HL-60 (cell line): Measurements from ENCODE around the gene NME7.

Experiments used
- DNase-seq, 2 experiments: peaks; one replicate each; pipeline ENCODE4 v3.0.0-alpha.2; 2010 to 2020; ENCODE audit warnings: low read depth in 1 of 2, low spot score in 1 of 2
- H3K27ac ChIP-seq: fragments of 250-450 bp; sonication (Bioruptor Pico); replicated peaks from 2 replicates; pipeline ENCODE4 v1.5.1; 2020; ENCODE audit warnings: mild to moderate bottlenecking, moderate library complexity
- H3K27me3 ChIP-seq: fragments of 250-450 bp; sonication (Bioruptor Pico); 2 replicates; pipeline ENCODE4 v1.5.1; 2021; ENCODE audit warnings: mild to moderate bottlenecking, moderate library complexity; ENCODE audit not compliant: insufficient read depth, poor library complexity, severe bottlenecking
- H3K4me3 ChIP-seq: replicated peaks from 2 replicates; pipeline ENCODE4 v1.5.1; 2011; ENCODE audit warnings: mild to moderate bottlenecking, control low read depth, low read length; ENCODE audit not compliant: insufficient read depth
- GABPA ChIP-seq: IDR thresholded peaks from 2 replicates; pipeline ENCODE4 v1.6.1; 2012; ENCODE audit warnings: low read depth
- POLR2AphosphoS5 ChIP-seq: IDR thresholded peaks from 2 replicates; pipeline ENCODE4 v1.6.1; 2012; ENCODE audit warnings: low read depth
- SPI1 ChIP-seq: IDR thresholded peaks from 2 replicates; pipeline ENCODE4 v1.6.1; 2012; ENCODE audit warnings: low read depth, mild to moderate bottlenecking, borderline replicate concordance
- TF ChIP-seq, protein P1 (sequence below): IDR thresholded peaks from one replicate; pipeline ENCODE4 v1.5.1; 2011; ENCODE audit warnings: low read length, control low read depth, inconsistent platforms; ENCODE audit not compliant: insufficient read depth
- TF ChIP-seq, protein P2 (sequence below): IDR thresholded peaks from 2 replicates; pipeline ENCODE4 v1.6.1; 2012; ENCODE audit warnings: low read depth; ENCODE audit not compliant: insufficient replicate concordance

The NME7 gene

GRCh38 chr1:169089776-169090175 is 277.8 kb downstream of the NME7 start:
- no peak for DNase-seq
- TF ChIP-seq POLR2AphosphoS5 (no peak), SPI1 (no peak), GABPA (no peak)
- TF ChIP-seq, protein P1, sequence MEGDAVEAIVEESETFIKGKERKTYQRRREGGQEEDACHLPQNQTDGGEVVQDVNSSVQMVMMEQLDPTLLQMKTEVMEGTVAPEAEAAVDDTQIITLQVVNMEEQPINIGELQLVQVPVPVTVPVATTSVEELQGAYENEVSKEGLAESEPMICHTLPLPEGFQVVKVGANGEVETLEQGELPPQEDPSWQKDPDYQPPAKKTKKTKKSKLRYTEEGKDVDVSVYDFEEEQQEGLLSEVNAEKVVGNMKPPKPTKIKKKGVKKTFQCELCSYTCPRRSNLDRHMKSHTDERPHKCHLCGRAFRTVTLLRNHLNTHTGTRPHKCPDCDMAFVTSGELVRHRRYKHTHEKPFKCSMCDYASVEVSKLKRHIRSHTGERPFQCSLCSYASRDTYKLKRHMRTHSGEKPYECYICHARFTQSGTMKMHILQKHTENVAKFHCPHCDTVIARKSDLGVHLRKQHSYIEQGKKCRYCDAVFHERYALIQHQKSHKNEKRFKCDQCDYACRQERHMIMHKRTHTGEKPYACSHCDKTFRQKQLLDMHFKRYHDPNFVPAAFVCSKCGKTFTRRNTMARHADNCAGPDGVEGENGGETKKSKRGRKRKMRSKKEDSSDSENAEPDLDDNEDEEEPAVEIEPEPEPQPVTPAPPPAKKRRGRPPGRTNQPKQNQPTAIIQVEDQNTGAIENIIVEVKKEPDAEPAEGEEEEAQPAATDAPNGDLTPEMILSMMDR, result no peak
- TF ChIP-seq, protein P2, sequence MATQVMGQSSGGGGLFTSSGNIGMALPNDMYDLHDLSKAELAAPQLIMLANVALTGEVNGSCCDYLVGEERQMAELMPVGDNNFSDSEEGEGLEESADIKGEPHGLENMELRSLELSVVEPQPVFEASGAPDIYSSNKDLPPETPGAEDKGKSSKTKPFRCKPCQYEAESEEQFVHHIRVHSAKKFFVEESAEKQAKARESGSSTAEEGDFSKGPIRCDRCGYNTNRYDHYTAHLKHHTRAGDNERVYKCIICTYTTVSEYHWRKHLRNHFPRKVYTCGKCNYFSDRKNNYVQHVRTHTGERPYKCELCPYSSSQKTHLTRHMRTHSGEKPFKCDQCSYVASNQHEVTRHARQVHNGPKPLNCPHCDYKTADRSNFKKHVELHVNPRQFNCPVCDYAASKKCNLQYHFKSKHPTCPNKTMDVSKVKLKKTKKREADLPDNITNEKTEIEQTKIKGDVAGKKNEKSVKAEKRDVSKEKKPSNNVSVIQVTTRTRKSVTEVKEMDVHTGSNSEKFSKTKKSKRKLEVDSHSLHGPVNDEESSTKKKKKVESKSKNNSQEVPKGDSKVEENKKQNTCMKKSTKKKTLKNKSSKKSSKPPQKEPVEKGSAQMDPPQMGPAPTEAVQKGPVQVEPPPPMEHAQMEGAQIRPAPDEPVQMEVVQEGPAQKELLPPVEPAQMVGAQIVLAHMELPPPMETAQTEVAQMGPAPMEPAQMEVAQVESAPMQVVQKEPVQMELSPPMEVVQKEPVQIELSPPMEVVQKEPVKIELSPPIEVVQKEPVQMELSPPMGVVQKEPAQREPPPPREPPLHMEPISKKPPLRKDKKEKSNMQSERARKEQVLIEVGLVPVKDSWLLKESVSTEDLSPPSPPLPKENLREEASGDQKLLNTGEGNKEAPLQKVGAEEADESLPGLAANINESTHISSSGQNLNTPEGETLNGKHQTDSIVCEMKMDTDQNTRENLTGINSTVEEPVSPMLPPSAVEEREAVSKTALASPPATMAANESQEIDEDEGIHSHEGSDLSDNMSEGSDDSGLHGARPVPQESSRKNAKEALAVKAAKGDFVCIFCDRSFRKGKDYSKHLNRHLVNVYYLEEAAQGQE, result no peak
- H3K27ac ChIP-seq, result no peak overlapping the region
- H3K4me3 ChIP-seq, result no peak overlapping the region
- H3K27me3 ChIP-seq, result no peaks in the 10 kb centered on the region

- H3K27me3 ChIP-seq, result no peaks in the 10 kb centered on the region
- no peak overlapping the region for H3K27ac ChIP-seq
- no peak overlapping the region for H3K4me3 ChIP-seq
- no peak for DNase-seq
- TF ChIP-seq SPI1, result no peak
- TF ChIP-seq, protein P2, result no peak
- TF ChIP-seq POLR2AphosphoS5, result no peak
- TF ChIP-seq, protein P1, result no peak
- no peak for TF ChIP-seq GABPA
These were observed 279.7 kb downstream of the NME7 start for GRCh38 chr1:169087876-169088275.

GRCh38 chr1:169086603-169087455 is 280.8 kb downstream of the NME7 start:
- no peak for DNase-seq
- no peak overlapping the region for H3K4me3 ChIP-seq
- H3K27me3 ChIP-seq, result no peaks in the 10 kb centered on the region
- TF ChIP-seq, protein P1, result no peak
- TF ChIP-seq, protein P2, result no peak
- TF ChIP-seq POLR2AphosphoS5 (no peak), GABPA (no peak), SPI1 (no peak)
- H3K27ac ChIP-seq, result no peak overlapping the region
